Ishikawa (cell line): Measurements from ENCODE around the gene NOX3.

Experiments
- CEBPB ChIP-seq: IDR thresholded peaks from 2 replicates; pipeline ENCODE4 v1.6.1; 2012
- CREB1 ChIP-seq: IDR thresholded peaks from 2 replicates; pipeline ENCODE4 v1.6.1; 2012; ENCODE audit warnings: low read depth
- EGR1 ChIP-seq: IDR thresholded peaks from 2 replicates; pipeline ENCODE4 v1.6.1; 2012
- EP300 ChIP-seq: IDR thresholded peaks from 2 replicates; pipeline ENCODE4 v1.6.1; 2012; ENCODE audit warnings: borderline replicate concordance
- FOXM1 ChIP-seq: IDR thresholded peaks from 2 replicates; pipeline ENCODE4 v1.6.1; 2012; ENCODE audit warnings: low read depth, borderline replicate concordance
- MAX ChIP-seq: IDR thresholded peaks from 2 replicates; pipeline ENCODE4 v1.6.1; 2012
- NFIC ChIP-seq: IDR thresholded peaks from 2 replicates; pipeline ENCODE4 v1.6.1; 2012
- RAD21 ChIP-seq: IDR thresholded peaks from 2 replicates; pipeline ENCODE4 v1.6.1; 2012; ENCODE audit warnings: low read depth
- TAF1 ChIP-seq: IDR thresholded peaks from 2 replicates; pipeline ENCODE4 v1.6.1; 2012; ENCODE audit warnings: low read depth, mild to moderate bottlenecking
- TCF12 ChIP-seq: IDR thresholded peaks from 2 replicates; pipeline ENCODE4 v1.6.1; 2012; ENCODE audit warnings: low read depth
- TEAD4 ChIP-seq: IDR thresholded peaks from 2 replicates; pipeline ENCODE4 v1.6.1; 2012
- YY1 ChIP-seq: IDR thresholded peaks from 2 replicates; pipeline ENCODE4 v1.6.1; 2012; ENCODE audit warnings: low read depth
- ZBTB7A ChIP-seq: IDR thresholded peaks from 2 replicates; pipeline ENCODE4 v1.6.1; 2012; ENCODE audit warnings: low read depth
- TF ChIP-seq, protein P1 (sequence below): IDR thresholded peaks from 2 replicates; pipeline ENCODE4 v1.6.1; 2012; ENCODE audit warnings: low read depth, mild to moderate bottlenecking
- TF ChIP-seq, protein P2 (sequence below): IDR thresholded peaks from 2 replicates; pipeline ENCODE4 v1.6.1; 2012

Gene NOX3

DNA sequence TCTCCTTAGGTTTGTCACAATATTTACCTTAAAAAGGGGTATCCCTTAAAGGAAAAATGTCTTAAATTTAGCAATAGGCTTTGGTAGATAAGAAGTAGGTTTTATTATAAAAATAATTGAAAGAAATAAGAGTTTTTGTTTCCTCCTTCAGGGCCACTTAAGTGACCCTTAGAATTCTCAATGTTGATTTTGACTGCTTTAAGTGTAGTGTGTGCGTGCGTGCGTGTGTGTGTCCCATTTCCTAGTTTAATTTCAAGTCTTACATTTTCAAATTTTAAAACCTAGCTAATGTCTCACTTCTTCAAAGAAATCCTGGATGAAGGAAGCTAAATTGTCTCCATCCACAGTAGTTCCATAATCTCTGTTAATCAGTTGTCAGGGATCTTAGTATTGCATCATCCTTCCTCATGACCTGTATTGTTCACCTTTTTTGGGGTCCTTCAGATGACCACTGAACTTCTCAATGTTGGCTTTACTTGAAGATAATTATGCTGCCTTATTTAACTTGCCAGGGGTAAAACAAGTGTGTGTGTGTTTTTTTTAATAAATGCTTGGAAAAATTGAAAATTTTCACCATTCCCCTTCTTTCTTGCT is 90.7 kb downstream of the NOX3 start:
- TF ChIP-seq, protein P1, sequence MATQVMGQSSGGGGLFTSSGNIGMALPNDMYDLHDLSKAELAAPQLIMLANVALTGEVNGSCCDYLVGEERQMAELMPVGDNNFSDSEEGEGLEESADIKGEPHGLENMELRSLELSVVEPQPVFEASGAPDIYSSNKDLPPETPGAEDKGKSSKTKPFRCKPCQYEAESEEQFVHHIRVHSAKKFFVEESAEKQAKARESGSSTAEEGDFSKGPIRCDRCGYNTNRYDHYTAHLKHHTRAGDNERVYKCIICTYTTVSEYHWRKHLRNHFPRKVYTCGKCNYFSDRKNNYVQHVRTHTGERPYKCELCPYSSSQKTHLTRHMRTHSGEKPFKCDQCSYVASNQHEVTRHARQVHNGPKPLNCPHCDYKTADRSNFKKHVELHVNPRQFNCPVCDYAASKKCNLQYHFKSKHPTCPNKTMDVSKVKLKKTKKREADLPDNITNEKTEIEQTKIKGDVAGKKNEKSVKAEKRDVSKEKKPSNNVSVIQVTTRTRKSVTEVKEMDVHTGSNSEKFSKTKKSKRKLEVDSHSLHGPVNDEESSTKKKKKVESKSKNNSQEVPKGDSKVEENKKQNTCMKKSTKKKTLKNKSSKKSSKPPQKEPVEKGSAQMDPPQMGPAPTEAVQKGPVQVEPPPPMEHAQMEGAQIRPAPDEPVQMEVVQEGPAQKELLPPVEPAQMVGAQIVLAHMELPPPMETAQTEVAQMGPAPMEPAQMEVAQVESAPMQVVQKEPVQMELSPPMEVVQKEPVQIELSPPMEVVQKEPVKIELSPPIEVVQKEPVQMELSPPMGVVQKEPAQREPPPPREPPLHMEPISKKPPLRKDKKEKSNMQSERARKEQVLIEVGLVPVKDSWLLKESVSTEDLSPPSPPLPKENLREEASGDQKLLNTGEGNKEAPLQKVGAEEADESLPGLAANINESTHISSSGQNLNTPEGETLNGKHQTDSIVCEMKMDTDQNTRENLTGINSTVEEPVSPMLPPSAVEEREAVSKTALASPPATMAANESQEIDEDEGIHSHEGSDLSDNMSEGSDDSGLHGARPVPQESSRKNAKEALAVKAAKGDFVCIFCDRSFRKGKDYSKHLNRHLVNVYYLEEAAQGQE = no peak
- no peak for TF ChIP-seq CEBPB
- no peak for TF ChIP-seq ZBTB7A
- TF ChIP-seq TAF1 = no peak
- TF ChIP-seq FOXM1 = no peak
- no peak for TF ChIP-seq NFIC

- TF ChIP-seq TCF12 = no peak
- TF ChIP-seq YY1 = no peak
- no peak for TF ChIP-seq EGR1
- TF ChIP-seq MAX = no peak
- no peak for TF ChIP-seq RAD21
- TF ChIP-seq FOXM1 = no peak
- no peak for TF ChIP-seq ZBTB7A
- TF ChIP-seq TEAD4 = no peak
- TF ChIP-seq, protein P1 = no peak
- no peak for TF ChIP-seq EP300
- TF ChIP-seq CEBPB = no peak
- no peak for TF ChIP-seq CREB1
- TF ChIP-seq, protein P2, sequence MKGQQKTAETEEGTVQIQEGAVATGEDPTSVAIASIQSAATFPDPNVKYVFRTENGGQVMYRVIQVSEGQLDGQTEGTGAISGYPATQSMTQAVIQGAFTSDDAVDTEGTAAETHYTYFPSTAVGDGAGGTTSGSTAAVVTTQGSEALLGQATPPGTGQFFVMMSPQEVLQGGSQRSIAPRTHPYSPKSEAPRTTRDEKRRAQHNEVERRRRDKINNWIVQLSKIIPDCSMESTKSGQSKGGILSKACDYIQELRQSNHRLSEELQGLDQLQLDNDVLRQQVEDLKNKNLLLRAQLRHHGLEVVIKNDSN = no peak
- TF ChIP-seq TAF1 = no peak
Observed at GRCh38 chr6:155354167-155354566, 101.5 kb downstream of the NOX3 start.

DNA sequence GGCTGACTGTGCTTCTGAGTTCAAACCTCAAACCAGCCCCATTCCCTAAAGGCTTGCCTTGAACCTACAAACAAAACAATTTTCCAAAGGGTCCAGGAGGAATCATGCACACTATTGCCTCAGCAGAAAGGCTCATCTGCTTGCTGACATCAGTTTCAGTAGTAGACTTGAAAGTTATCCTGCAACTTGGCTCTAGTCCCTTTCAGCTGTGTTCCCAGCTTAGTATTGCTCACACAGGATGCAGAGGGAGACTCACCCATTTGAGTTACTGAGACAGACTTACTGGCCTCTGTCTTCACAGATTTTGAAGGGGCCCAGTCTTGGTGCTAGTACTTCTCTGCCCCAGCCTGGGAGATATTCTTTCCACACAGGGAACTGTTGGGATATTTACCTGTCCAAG is 102.8 kb downstream of the NOX3 start:
- TF ChIP-seq TEAD4 (no peak), TCF12 (no peak), YY1 (no peak), EP300 (no peak), NFIC (no peak), FOXM1 (no peak), MAX (no peak), ZBTB7A (no peak), TAF1 (no peak), CREB1 (no peak), EGR1 (no peak), CEBPB (no peak), RAD21 (no peak)
- TF ChIP-seq, protein P1 = no peak
- TF ChIP-seq, protein P2 = no peak

- TF ChIP-seq, protein P2 = no peak
- TF ChIP-seq NFIC (no peak), EGR1 (no peak), TEAD4 (no peak), TAF1 (no peak), CEBPB (no peak), EP300 (no peak), YY1 (no peak), FOXM1 (no peak), MAX (no peak), TCF12 (no peak), RAD21 (no peak), ZBTB7A (no peak), CREB1 (no peak)
- TF ChIP-seq, protein P1 = no peak
Observed at GRCh38 chr6:155352130-155352420, 103.6 kb downstream of the NOX3 start.
